Calu3 (cell line): Measurements from ENCODE around the gene TAS1R3. TPM values are rescaled to one million over a fixed set of nuclear protein-coding genes. Genes with fewer than 3 reads are reported as not detected.

Experiments
- BruUV-seq: library from RNA; stranded (reverse); fragments of 400-500 nt; replicated peaks from 2 replicates; lab custom pipeline; 2021; lab: Mats Ljungman, UMichigan
- CTCF ChIA-PET: fragments of 300-600 bp; sonication (Branson Sonifier 250); formaldehyde crosslinking; loops from one replicate; lab custom pipeline; 2022; ENCODE audit warnings: antibody characterized with exemption; lab: Charles Lee
- DNase-seq: peaks from one replicate; pipeline ENCODE4 v3.0.0; 2022
- H3K27ac Mint-ChIP-seq: one replicate; pipeline ENCODE4 v1.8.0; 2022; ENCODE audit warnings: mixed read lengths; ENCODE audit not compliant: unreplicated experiment
- H3K27me3 Mint-ChIP-seq: one replicate; pipeline ENCODE4 v1.8.0; 2022; ENCODE audit warnings: mixed read lengths; ENCODE audit not compliant: unreplicated experiment
- H3K36me3 Mint-ChIP-seq: one replicate; pipeline ENCODE4 v1.8.0; 2022; ENCODE audit warnings: mild to moderate bottlenecking, moderate library complexity, mixed read lengths; ENCODE audit not compliant: insufficient read depth, unreplicated experiment
- H3K4me1 Mint-ChIP-seq: one replicate; pipeline ENCODE4 v1.8.0; 2022; ENCODE audit warnings: mild to moderate bottlenecking, low read depth, mixed read lengths; ENCODE audit not compliant: unreplicated experiment
- H3K4me3 Mint-ChIP-seq: one replicate; pipeline ENCODE4 v1.8.0; 2022; ENCODE audit warnings: mild to moderate bottlenecking, low read depth, moderate library complexity, mixed read lengths; ENCODE audit not compliant: unreplicated experiment
- H3K9me3 Mint-ChIP-seq: one replicate; pipeline ENCODE4 v1.8.0; 2022; ENCODE audit warnings: low read depth, mixed read lengths; ENCODE audit not compliant: unreplicated experiment
- intact Hi-C: fragments of 100-400 bp; cut with micrococcal nuclease; formaldehyde crosslinking; loops from one replicate; pipeline ENCODE4 v1.10.0; 2022; ENCODE audit not compliant: unreplicated experiment
- total RNA-seq: library from RNA; stranded (reverse); gene quantifications from 2 replicates; pipeline ENCODE4 v1.2.3, GENCODE V29; 2022
- TF ChIP-seq, protein P1 (sequence below): fragments of 200-600 bp; IDR thresholded peaks from one replicate; pipeline ENCODE4 v1.8.0; 2022; ENCODE audit warnings: antibody characterized with exemption; ENCODE audit not compliant: unreplicated experiment

TAS1R3 gene
- total RNA-seq, 1 experiment from 2014 or later = 0.42 TPM

- Mint-ChIP-seq H3K27me3 (no peaks in the 10 kb centered on the region), H3K4me1 (peaks cover 11% of the 10 kb centered on the region), H3K27ac (peak overlapping the region; percentile 79), H3K4me3 (peak overlapping the region; percentile 80), H3K9me3 (no peaks in the 10 kb centered on the region), H3K36me3 (peaks cover 59% of the 10 kb centered on the region)
- BruUV-seq = no TSS peak
- no peak for DNase-seq
- CTCF ChIA-PET = interaction anchor here (1.6 kb wide), 1 partner anchor 57 kb away, joined by 4 read pairs; no protein-coding TSS in a partner anchor
- TF ChIP-seq, protein P1, sequence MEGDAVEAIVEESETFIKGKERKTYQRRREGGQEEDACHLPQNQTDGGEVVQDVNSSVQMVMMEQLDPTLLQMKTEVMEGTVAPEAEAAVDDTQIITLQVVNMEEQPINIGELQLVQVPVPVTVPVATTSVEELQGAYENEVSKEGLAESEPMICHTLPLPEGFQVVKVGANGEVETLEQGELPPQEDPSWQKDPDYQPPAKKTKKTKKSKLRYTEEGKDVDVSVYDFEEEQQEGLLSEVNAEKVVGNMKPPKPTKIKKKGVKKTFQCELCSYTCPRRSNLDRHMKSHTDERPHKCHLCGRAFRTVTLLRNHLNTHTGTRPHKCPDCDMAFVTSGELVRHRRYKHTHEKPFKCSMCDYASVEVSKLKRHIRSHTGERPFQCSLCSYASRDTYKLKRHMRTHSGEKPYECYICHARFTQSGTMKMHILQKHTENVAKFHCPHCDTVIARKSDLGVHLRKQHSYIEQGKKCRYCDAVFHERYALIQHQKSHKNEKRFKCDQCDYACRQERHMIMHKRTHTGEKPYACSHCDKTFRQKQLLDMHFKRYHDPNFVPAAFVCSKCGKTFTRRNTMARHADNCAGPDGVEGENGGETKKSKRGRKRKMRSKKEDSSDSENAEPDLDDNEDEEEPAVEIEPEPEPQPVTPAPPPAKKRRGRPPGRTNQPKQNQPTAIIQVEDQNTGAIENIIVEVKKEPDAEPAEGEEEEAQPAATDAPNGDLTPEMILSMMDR = no peak
- intact Hi-C loops = no loop called here
Observed at GRCh38 chr1:1348420-1349255, 17.6 kb downstream of the TAS1R3 start.

DNA sequence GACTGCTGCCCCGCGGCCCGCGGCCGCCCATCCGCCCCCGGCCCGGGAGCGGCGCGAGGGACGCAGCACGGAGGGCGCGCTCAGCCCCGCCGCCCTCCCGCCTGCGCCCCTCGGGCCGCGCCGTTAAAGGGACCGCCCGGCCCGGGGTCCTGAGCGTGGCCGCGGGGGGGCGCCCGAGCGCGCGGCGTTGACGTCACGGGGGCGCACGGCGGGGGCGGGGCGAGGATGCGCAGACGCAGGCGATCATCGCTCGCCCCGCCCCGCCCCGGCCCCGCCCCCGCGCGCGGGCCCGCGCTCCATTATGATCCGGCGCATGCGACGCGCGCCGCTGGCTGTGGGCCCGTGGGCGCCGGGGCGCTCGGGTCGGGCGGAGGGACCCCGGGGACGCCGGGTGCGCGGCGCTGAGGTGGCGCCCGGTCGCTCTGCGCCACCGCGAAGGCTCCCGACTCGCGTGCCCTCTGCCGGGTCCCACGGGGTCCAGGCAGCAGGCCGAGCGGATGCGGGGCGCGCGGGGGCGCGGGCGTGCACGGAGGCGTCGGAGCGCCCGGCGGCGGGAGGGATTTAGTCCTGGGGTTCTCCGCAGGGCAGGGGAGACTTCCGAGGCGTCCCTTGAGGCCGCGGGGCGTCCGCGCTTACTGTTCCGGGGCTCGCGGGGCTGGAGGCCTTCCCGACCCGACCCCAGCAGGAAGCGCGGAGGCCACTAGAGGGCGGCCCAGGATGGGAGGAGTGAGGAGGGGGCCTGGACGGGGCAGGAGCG, 18.4 kb downstream of the TAS1R3 start, which contains the start of gene DVL1:
DVL1 (minus strand) TSS at position 163 of the 757 bp plus-strand sequence. CDS start 353 bp downstream, outside the sequence.
- CTCF ChIA-PET = no interaction called here
- no TSS peak for BruUV-seq
- Mint-ChIP-seq H3K27me3 (no peaks in the 10 kb centered on the region), H3K4me3 (peak within 1 kb of the TSS; percentile 80), H3K9me3 (no peaks in the 10 kb centered on the region), H3K36me3 (peaks cover 58% of the 10 kb centered on the region), H3K27ac (peak within 1 kb of the TSS; percentile 79), H3K4me1 (peaks cover 10% of the 10 kb centered on the region)
- TF ChIP-seq, protein P1 = no peak
- intact Hi-C loops = no loop called here
- peak; percentile 74 for DNase-seq

- TF ChIP-seq, protein P1 = no peak
- DNase-seq = no peak
- Mint-ChIP-seq H3K27me3 (no peaks in the 10 kb centered on the region), H3K9me3 (no peaks in the 10 kb centered on the region), H3K27ac (peak overlapping the region; percentile 54), H3K36me3 (peaks cover 45% of the 10 kb centered on the region), H3K4me3 (peak overlapping the region; percentile 53), H3K4me1 (peaks cover 7% of the 10 kb centered on the region)
- no TSS peak for BruUV-seq
- CTCF ChIA-PET = no interaction called here
- intact Hi-C loops = no loop called here
Observed at GRCh38 chr1:1351511-1352427, 20.7 kb downstream of the TAS1R3 start.
